Measurements from ENCODE around the gene CDC42.
A peak's percentile ranks its signal among the peaks of the same experiment; 100 is the strongest.

DNA sequence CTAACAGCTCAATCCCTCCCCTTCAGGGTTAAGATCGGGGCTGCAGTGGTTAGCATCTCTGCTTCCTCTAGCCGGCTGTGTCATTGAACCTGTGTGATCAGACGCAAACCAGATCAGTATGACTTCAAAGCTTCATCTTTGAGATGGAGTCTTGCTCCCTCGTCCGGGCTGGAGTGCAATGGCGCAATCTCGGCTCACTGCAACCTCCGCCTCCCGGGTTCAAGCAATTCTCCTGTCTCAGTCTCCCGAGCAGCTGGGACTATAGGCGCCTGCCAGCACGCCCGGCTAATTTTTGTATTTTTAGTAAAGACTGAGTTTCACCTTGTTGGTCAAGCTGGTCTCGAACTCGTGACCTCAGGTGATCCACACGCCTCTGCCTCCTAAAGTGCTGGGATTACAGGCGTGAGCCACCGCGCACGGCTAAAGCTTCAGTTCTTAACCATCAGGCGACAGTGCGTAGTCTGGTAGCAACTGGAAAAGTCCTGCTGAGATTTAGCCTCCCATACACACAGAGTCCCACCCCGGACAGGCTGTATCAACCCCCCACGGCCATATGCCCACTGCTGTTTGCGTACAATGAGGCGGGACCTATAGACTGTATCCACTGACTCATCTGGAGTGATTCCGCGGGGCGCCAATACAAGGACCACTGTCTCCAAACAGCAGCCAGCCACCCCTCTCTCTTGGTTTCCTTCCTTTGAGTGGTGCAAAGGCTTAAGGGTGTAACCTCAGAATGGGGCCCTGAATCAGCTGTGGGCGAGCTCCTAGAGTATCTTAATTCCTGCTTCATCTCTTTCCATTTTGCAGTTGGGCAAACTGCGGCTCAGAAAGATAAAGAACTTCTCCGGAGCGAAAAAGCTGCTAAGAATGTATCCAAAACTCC is 27.8 kb upstream of the CDC42 start:
- TF ChIP-seq EZH2 (IDR thresholded peaks at IDR 0.05; ENCODE audit: borderline replicate concordance): no peak
- TF ChIP-seq, protein P1, sequence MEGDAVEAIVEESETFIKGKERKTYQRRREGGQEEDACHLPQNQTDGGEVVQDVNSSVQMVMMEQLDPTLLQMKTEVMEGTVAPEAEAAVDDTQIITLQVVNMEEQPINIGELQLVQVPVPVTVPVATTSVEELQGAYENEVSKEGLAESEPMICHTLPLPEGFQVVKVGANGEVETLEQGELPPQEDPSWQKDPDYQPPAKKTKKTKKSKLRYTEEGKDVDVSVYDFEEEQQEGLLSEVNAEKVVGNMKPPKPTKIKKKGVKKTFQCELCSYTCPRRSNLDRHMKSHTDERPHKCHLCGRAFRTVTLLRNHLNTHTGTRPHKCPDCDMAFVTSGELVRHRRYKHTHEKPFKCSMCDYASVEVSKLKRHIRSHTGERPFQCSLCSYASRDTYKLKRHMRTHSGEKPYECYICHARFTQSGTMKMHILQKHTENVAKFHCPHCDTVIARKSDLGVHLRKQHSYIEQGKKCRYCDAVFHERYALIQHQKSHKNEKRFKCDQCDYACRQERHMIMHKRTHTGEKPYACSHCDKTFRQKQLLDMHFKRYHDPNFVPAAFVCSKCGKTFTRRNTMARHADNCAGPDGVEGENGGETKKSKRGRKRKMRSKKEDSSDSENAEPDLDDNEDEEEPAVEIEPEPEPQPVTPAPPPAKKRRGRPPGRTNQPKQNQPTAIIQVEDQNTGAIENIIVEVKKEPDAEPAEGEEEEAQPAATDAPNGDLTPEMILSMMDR (IDR thresholded peaks at IDR 0.05; ENCODE audit: poor library complexity): peak; percentile 30

All from hepatocyte (in vitro differentiated cells).